ENCODE results near the gene ARHGEF38. TPM values are rescaled to one million over a fixed set of nuclear protein-coding genes. Genes with fewer than 3 reads are reported as not detected.

ARHGEF38 gene
- total RNA-seq, 1 donor: not detected

GRCh38 chr4:105555409-105555808 lies 3.0 kb downstream of the ARHGEF38 start:
- Histone ChIP-seq H3K27me3 (ENCODE audit: insufficient read depth, low read length) (no peaks in the 10 kb centered on the region), H2AFZ (ENCODE audit: low read length) (no peak overlapping the region), H3K36me3 (ENCODE audit: insufficient read depth, low read length) (no peaks in the 10 kb centered on the region), H3K4me2 (ENCODE audit: insufficient read depth, low read length) (no peak overlapping the region), H3K27ac (ENCODE audit: low read depth, low read length) (no peak overlapping the region), H4K20me1 (ENCODE audit: insufficient read depth, low read length) (no peaks in the 10 kb centered on the region), H3K9me3 (ENCODE audit: low read depth, low read length) (no peaks in the 10 kb centered on the region), H3K4me1 (ENCODE audit: insufficient read depth, low read length) (no peaks in the 10 kb centered on the region), H3K4me3 (ENCODE audit: insufficient read depth, low read length) (no peak overlapping the region), H3K79me2 (ENCODE audit: insufficient read depth, low read length) (no peaks in the 10 kb centered on the region)
- no peak for DNase-seq (ENCODE audit: insufficient read length, low spot score, missing footprints)
- no peak for TF ChIP-seq CTCF (IDR thresholded peaks at IDR 0.05; ENCODE audit: extremely low read depth, low read depth, low read length)

- H4K20me1 ChIP-seq (ENCODE audit: insufficient read depth, low read length): no peaks in the 10 kb centered on the region
- H3K9me3 ChIP-seq (ENCODE audit: low read depth, low read length): no peaks in the 10 kb centered on the region
- TF ChIP-seq CTCF (IDR thresholded peaks at IDR 0.05; ENCODE audit: extremely low read depth, low read depth, low read length): no peak
- no peak overlapping the region for H3K4me3 ChIP-seq (ENCODE audit: insufficient read depth, low read length)
- DNase-seq (ENCODE audit: insufficient read length, low spot score, missing footprints): no peak
- no peaks in the 10 kb centered on the region for H3K36me3 ChIP-seq (ENCODE audit: insufficient read depth, low read length)
- no peak overlapping the region for H3K27ac ChIP-seq (ENCODE audit: low read depth, low read length)
- no peak overlapping the region for H3K4me2 ChIP-seq (ENCODE audit: insufficient read depth, low read length)
- no peaks in the 10 kb centered on the region for H3K27me3 ChIP-seq (ENCODE audit: insufficient read depth, low read length)
- no peaks in the 10 kb centered on the region for H3K79me2 ChIP-seq (ENCODE audit: insufficient read depth, low read length)
- H2AFZ ChIP-seq (ENCODE audit: low read length): no peak overlapping the region
- no peaks in the 10 kb centered on the region for H3K4me1 ChIP-seq (ENCODE audit: insufficient read depth, low read length)
Observed at GRCh38 chr4:105556206-105556605, 3.8 kb downstream of the ARHGEF38 start.

- Histone ChIP-seq H4K20me1 (ENCODE audit: insufficient read depth, low read length) (no peaks in the 10 kb centered on the region), H3K27me3 (ENCODE audit: insufficient read depth, low read length) (no peaks in the 10 kb centered on the region), H3K4me2 (ENCODE audit: insufficient read depth, low read length) (no peak overlapping the region), H3K79me2 (ENCODE audit: insufficient read depth, low read length) (no peaks in the 10 kb centered on the region), H3K4me3 (ENCODE audit: insufficient read depth, low read length) (no peak overlapping the region), H3K4me1 (ENCODE audit: insufficient read depth, low read length) (no peaks in the 10 kb centered on the region), H3K27ac (ENCODE audit: low read depth, low read length) (no peak overlapping the region), H2AFZ (ENCODE audit: low read length) (no peak overlapping the region), H3K36me3 (ENCODE audit: insufficient read depth, low read length) (no peaks in the 10 kb centered on the region), H3K9me3 (ENCODE audit: low read depth, low read length) (no peaks in the 10 kb centered on the region)
- DNase-seq (ENCODE audit: insufficient read length, low spot score, missing footprints): no peak
- no peak for TF ChIP-seq CTCF (IDR thresholded peaks at IDR 0.05; ENCODE audit: extremely low read depth, low read depth, low read length)
Observed at GRCh38 chr4:105558277-105558676, 5.9 kb downstream of the ARHGEF38 start.

- Histone ChIP-seq H3K27me3 (ENCODE audit: insufficient read depth, low read length) (no peaks in the 10 kb centered on the region), H4K20me1 (ENCODE audit: insufficient read depth, low read length) (no peaks in the 10 kb centered on the region), H3K79me2 (ENCODE audit: insufficient read depth, low read length) (no peaks in the 10 kb centered on the region), H3K4me3 (ENCODE audit: insufficient read depth, low read length) (no peak overlapping the region), H3K4me2 (ENCODE audit: insufficient read depth, low read length) (no peak overlapping the region), H3K9me3 (ENCODE audit: low read depth, low read length) (no peaks in the 10 kb centered on the region), H3K4me1 (ENCODE audit: insufficient read depth, low read length) (no peaks in the 10 kb centered on the region), H3K27ac (ENCODE audit: low read depth, low read length) (no peak overlapping the region), H2AFZ (ENCODE audit: low read length) (no peak overlapping the region), H3K36me3 (ENCODE audit: insufficient read depth, low read length) (no peaks in the 10 kb centered on the region)
- DNase-seq (ENCODE audit: insufficient read length, low spot score, missing footprints): no peak
- TF ChIP-seq CTCF (IDR thresholded peaks at IDR 0.05; ENCODE audit: extremely low read depth, low read depth, low read length): no peak
Observed at GRCh38 chr4:105560421-105560848, 8.0 kb downstream of the ARHGEF38 start.
